GM06990 (cell line): ENCODE results near the gene DUSP16.

Source experiments
- DNase-seq: peaks from one replicate; pipeline ENCODE4 v3.0.0-alpha.2; 2011; ENCODE audit not compliant: insufficient read length; ENCODE audit errors: extremely low read depth
- H3K27me3 ChIP-seq: replicated peaks from 2 replicates; pipeline ENCODE4 v1.6.0; 2011; ENCODE audit warnings: low read length; ENCODE audit not compliant: control insufficient read depth, insufficient read depth
- H3K36me3 ChIP-seq: 2 replicates; pipeline ENCODE4 v1.5.1; 2011; ENCODE audit warnings: low read length; ENCODE audit not compliant: control insufficient read depth, insufficient read depth
- H3K4me3 ChIP-seq: replicated peaks from 2 replicates; pipeline ENCODE4 v1.5.1; 2011; ENCODE audit warnings: low read depth, mild to moderate bottlenecking, control low read depth, low read length
- CTCF ChIP-seq: IDR thresholded peaks from 2 replicates; pipeline ENCODE4 v1.5.1; 2011; ENCODE audit warnings: low read length, control low read depth, mild to moderate bottlenecking, inconsistent platforms; ENCODE audit not compliant: insufficient read depth, poor library complexity, severe bottlenecking

Gene DUSP16

DNA sequence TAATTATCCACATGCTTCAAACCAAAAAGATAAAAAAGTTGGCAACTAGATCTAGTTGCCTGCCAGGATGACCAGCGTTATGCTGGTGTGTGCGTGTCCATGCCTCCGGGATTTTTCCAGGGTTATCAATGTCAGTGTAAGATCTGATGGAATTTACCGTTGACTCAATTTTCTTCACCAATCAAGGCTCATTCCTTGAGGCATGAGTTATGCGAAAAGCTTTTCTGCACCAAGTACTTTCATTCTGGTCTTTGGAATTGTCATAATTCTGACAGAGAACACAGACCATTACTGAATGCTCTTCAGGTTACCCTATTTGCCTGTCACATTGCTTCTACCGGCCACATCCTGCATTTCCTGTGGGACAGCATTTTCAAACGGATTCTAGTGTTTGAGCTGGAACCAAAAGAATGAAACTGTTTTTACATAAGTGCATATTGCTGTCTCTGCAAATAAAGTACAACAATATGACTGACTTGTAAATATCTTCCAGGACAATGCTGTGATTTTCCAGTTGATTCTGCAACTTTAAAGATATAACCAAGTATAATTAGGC lies 91.8 kb downstream of the DUSP16 start:
- Histone ChIP-seq H3K4me3 (no peak overlapping the region), H3K27me3 (no peaks in the 10 kb centered on the region), H3K36me3 (peaks cover 3% of the 10 kb centered on the region; the same call in 1 of the 2 replicates)
- no peak for DNase-seq
- TF ChIP-seq CTCF = no peak

DNA sequence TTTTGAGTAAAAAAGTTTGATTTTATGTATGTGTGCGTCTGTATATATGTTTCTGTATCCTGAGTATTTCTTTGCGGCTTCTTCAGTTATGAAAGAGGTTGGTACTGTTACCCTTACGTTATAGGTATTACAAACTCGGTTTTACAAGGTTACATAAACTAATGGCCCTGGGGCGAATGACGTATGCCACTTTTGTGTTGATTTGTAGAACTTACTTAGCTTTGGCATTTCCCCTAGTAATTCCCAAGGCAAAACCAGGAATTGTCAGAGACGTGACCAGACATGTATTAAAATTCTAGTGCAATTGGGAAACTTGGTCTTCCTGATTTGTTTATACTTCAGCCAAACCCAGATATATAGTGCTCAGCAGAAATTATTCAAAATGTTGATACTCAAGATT lies 93.3 kb downstream of the DUSP16 start:
- Histone ChIP-seq H3K36me3 (peaks cover 3% of the 10 kb centered on the region; the same call in 1 of the 2 replicates), H3K4me3 (no peak overlapping the region), H3K27me3 (no peaks in the 10 kb centered on the region)
- no peak for DNase-seq
- TF ChIP-seq CTCF = no peak

GRCh38 chr12:12468575-12468974 lies 94.1 kb downstream of the DUSP16 start:
- no peak for TF ChIP-seq CTCF
- Histone ChIP-seq H3K4me3 (no peak overlapping the region), H3K27me3 (no peaks in the 10 kb centered on the region), H3K36me3 (peaks cover 3% of the 10 kb centered on the region; the same call in 1 of the 2 replicates)
- no peak for DNase-seq

GRCh38 chr12:12467688-12468261 lies 94.9 kb downstream of the DUSP16 start:
- Histone ChIP-seq H3K27me3 (no peaks in the 10 kb centered on the region), H3K36me3 (peaks cover 3% of the 10 kb centered on the region; the same call in 1 of the 2 replicates), H3K4me3 (no peak overlapping the region)
- TF ChIP-seq CTCF = no peak
- no peak for DNase-seq

DNA sequence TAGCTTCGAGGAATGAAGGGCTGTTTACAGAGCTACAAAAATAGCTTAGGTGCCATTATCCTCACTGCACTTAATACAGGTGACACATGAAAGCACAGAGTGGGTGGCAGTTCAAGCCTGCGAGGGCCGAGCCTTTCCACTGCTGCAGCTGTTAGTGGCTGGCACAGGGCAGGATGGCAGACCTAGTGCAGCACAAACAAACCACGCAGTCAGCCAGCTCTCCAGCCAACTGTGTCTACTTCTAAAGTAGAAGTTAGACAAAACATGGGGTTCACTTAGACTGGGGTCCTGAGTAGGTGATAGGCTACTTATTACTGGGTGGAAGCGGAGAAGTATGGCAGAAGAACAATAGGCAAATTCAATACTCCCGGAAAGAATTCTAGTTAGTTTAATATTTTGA lies 95.4 kb downstream of the DUSP16 start:
- TF ChIP-seq CTCF = no peak
- Histone ChIP-seq H3K4me3 (no peak overlapping the region), H3K27me3 (no peaks in the 10 kb centered on the region), H3K36me3 (peaks cover 3% of the 10 kb centered on the region; the same call in 1 of the 2 replicates)
- no peak for DNase-seq
